GM12878 (cell line): ENCODE measurements around the gene ABL2. TPM values are rescaled to one million over a fixed set of nuclear protein-coding genes. Genes with fewer than 3 reads are reported as not detected.

ENCODE experiments used
- CREB1 ChIP-seq: IDR thresholded peaks from 2 replicates; pipeline ENCODE4 v1.6.1; 2012; ENCODE audit warnings: low read depth, mild to moderate bottlenecking, inconsistent platforms
- DPF2 ChIP-seq: fragments of 450-650 bp; IDR thresholded peaks from 2 replicates; pipeline ENCODE4 v1.6.1; 2017; ENCODE audit warnings: mild to moderate bottlenecking
- ETV6 ChIP-seq, 2 experiments: fragments of 450-650 bp in 1 of 2; IDR thresholded peaks in 1 of 2; conservative IDR thresholded peaks in 1 of 2; 2 replicates each; pipeline ENCODE4 v1.6.1; 2014; ENCODE audit warnings: antibody characterized with exemption in 1 of 2, borderline replicate concordance in 1 of 2, low read depth in 1 of 2, mild to moderate bottlenecking in 1 of 2, moderate library complexity in 1 of 2
- GABPA ChIP-seq: IDR thresholded peaks from 2 replicates; pipeline ENCODE4 v1.6.1; 2014; ENCODE audit warnings: antibody characterized with exemption, low read depth, mild to moderate bottlenecking, inconsistent platforms
- IKZF2 ChIP-seq, 2 experiments: fragments of 450-650 bp; IDR thresholded peaks; 2 replicates each; pipeline ENCODE4 v1.6.1; 2017; ENCODE audit warnings: mild to moderate bottlenecking in 2 of 2, moderate library complexity in 2 of 2
- JUNB ChIP-seq: IDR thresholded peaks from 2 replicates; pipeline ENCODE4 v1.6.1; 2016; ENCODE audit warnings: antibody characterized with exemption, mild to moderate bottlenecking
- MYC ChIP-seq: IDR thresholded peaks from 2 replicates; pipeline ENCODE4 v1.6.1; 2011; ENCODE audit warnings: mild to moderate bottlenecking, low read length, moderate library complexity, inconsistent platforms; ENCODE audit not compliant: insufficient read depth, insufficient replicate concordance, insufficient read length, severe bottlenecking
- RBBP5 ChIP-seq: fragments of 200-600 bp; sonication (generic); conservative IDR thresholded peaks from 2 replicates; pipeline ENCODE4 v1.6.1; 2016
- SIX5 ChIP-seq: IDR thresholded peaks from 2 replicates; pipeline ENCODE4 v1.6.1; 2011; ENCODE audit warnings: mild to moderate bottlenecking, low read depth, low read length, moderate library complexity; ENCODE audit not compliant: severe bottlenecking
- SMAD1 ChIP-seq: fragments of 450-650 bp; IDR thresholded peaks from 2 replicates; pipeline ENCODE4 v1.6.1; 2018; ENCODE audit warnings: mild to moderate bottlenecking, low read depth; ENCODE audit not compliant: partially characterized antibody
- SMC3 ChIP-seq: IDR thresholded peaks from 2 replicates; pipeline ENCODE4 v1.6.1; 2011; ENCODE audit warnings: low read length, improper control_type of control experiment, borderline replicate concordance
- SPI1 ChIP-seq: IDR thresholded peaks from 2 replicates; pipeline ENCODE4 v1.6.1; 2011; ENCODE audit warnings: low read depth, mild to moderate bottlenecking, low read length, moderate library complexity, borderline replicate concordance; ENCODE audit not compliant: insufficient read depth
- SREBF1 ChIP-seq: IDR thresholded peaks from 2 replicates; pipeline ENCODE4 v1.6.1; 2012; ENCODE audit warnings: mild to moderate bottlenecking, low read length
- SREBF2 ChIP-seq: IDR thresholded peaks from 2 replicates; pipeline ENCODE4 v1.6.1; 2012; ENCODE audit warnings: mild to moderate bottlenecking, low read length
- SRF ChIP-seq, 2 experiments: IDR thresholded peaks; 2 replicates each; pipeline ENCODE4 v1.6.1; 2011; ENCODE audit warnings: low read depth in 2 of 2, low read length in 2 of 2, mild to moderate bottlenecking in 1 of 2, moderate library complexity in 1 of 2
- TCF12 ChIP-seq: IDR thresholded peaks from 2 replicates; pipeline ENCODE4 v1.6.1; 2011; ENCODE audit warnings: low read depth, mild to moderate bottlenecking, low read length
- TCF7 ChIP-seq: IDR thresholded peaks from 2 replicates; pipeline ENCODE4 v1.6.1; 2014; ENCODE audit warnings: antibody characterized with exemption, borderline replicate concordance
- ZBTB33 ChIP-seq: fragments of 450-650 bp; IDR thresholded peaks from 2 replicates; pipeline ENCODE4 v1.6.1; 2017; ENCODE audit warnings: mild to moderate bottlenecking
- polyA plus RNA-seq, 11 experiments: library from polyadenylated mRNA; depleted of rRNA in 4 of 11; unstranded in 6 of 11; stranded (reverse) in 5 of 11; fragments of >200 nt; fragmentation: Nextera tagmentation in 4 of 11; fragmentation: Illumina TruSeq in 1 of 11; extraction: Ambion mirVana in 4 of 11; extraction: Trizol in 1 of 11; gene quantifications; 1 replicate in 1 of 11; 2 replicates in 10 of 11; pipeline versions ENCODE4 v1.2.1 to v1.2.3, GENCODE V29; 2011 to 2016; ENCODE audit warnings: inconsistent platforms in 2 of 11, missing spikeins in 2 of 11, low read depth in 1 of 11
- total RNA-seq, 4 experiments: library from RNA; depleted of rRNA in 3 of 4; stranded (reverse); fragments of >200 nt in 3 of 4; fragmentation: Illumina TruSeq in 1 of 4; extraction: Trizol in 1 of 4; gene quantifications; 2 replicates each; pipeline versions ENCODE4 v1.2.1 to v1.2.3, GENCODE V29; 2013 to 2021
- TF ChIP-seq, protein P1 (sequence below): IDR thresholded peaks from 2 replicates; pipeline ENCODE4 v1.6.1; 2011; ENCODE audit warnings: mild to moderate bottlenecking, low read depth, low read length, moderate library complexity; ENCODE audit not compliant: insufficient replicate concordance
- TF ChIP-seq, protein P2 (sequence below): fragments of 450-650 bp; IDR thresholded peaks from 2 replicates; pipeline ENCODE4 v1.6.1; 2014; ENCODE audit warnings: mild to moderate bottlenecking
- TF ChIP-seq, protein P3 (sequence below): fragments of 450-650 bp; IDR thresholded peaks from 2 replicates; pipeline ENCODE4 v1.6.1; 2017; ENCODE audit warnings: mild to moderate bottlenecking, low read depth, inconsistent platforms; ENCODE audit not compliant: poor library complexity, severe bottlenecking

The ABL2 gene
- total and polyA plus RNA-seq, 10 of the 15 experiments (the other 5 are each of a cell fraction or from before 2014, with no cell fraction given): 0.57 to 9.4 (median 3.6) TPM

- no peak for TF ChIP-seq MYC
- TF ChIP-seq TCF12: peak; percentile 84
- no peak for TF ChIP-seq ZBTB33
- TF ChIP-seq DPF2: peak; percentile 59
- TF ChIP-seq, protein P1, sequence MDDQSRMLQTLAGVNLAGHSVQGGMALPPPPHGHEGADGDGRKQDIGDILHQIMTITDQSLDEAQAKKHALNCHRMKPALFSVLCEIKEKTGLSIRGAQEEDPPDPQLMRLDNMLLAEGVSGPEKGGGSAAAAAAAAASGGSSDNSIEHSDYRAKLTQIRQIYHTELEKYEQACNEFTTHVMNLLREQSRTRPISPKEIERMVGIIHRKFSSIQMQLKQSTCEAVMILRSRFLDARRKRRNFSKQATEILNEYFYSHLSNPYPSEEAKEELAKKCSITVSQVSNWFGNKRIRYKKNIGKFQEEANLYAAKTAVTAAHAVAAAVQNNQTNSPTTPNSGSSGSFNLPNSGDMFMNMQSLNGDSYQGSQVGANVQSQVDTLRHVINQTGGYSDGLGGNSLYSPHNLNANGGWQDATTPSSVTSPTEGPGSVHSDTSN: peak; percentile 90
- TF ChIP-seq, protein P2, sequence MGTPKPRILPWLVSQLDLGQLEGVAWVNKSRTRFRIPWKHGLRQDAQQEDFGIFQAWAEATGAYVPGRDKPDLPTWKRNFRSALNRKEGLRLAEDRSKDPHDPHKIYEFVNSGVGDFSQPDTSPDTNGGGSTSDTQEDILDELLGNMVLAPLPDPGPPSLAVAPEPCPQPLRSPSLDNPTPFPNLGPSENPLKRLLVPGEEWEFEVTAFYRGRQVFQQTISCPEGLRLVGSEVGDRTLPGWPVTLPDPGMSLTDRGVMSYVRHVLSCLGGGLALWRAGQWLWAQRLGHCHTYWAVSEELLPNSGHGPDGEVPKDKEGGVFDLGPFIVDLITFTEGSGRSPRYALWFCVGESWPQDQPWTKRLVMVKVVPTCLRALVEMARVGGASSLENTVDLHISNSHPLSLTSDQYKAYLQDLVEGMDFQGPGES: no peak
- no peak for TF ChIP-seq SPI1
- TF ChIP-seq, protein P3, sequence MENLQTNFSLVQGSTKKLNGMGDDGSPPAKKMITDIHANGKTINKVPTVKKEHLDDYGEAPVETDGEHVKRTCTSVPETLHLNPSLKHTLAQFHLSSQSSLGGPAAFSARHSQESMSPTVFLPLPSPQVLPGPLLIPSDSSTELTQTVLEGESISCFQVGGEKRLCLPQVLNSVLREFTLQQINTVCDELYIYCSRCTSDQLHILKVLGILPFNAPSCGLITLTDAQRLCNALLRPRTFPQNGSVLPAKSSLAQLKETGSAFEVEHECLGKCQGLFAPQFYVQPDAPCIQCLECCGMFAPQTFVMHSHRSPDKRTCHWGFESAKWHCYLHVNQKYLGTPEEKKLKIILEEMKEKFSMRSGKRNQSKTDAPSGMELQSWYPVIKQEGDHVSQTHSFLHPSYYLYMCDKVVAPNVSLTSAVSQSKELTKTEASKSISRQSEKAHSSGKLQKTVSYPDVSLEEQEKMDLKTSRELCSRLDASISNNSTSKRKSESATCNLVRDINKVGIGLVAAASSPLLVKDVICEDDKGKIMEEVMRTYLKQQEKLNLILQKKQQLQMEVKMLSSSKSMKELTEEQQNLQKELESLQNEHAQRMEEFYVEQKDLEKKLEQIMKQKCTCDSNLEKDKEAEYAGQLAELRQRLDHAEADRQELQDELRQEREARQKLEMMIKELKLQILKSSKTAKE: no peak
- TF ChIP-seq CREB1: peak; percentile 5
- no peak for TF ChIP-seq RBBP5
- no peak for TF ChIP-seq TCF7
- TF ChIP-seq SMC3: no peak
- no peak for TF ChIP-seq JUNB
- TF ChIP-seq ETV6 (conservative IDR thresholded peaks at IDR 0.05 in 1 of 2, IDR thresholded peaks at IDR 0.05 in 1 of 2; ENCODE audit: borderline replicate concordance in 1 of 2, low read depth in 1 of 2): peak in 1 of 2 experiments; percentile 87; a peak in 1 of 4 replicates
- no peak for TF ChIP-seq SREBF2
- TF ChIP-seq SMAD1: no peak
- peak; percentile 19 to 71; a peak in 2 of 4 replicates for TF ChIP-seq IKZF2 (IDR thresholded peaks at IDR 0.05)
- TF ChIP-seq SIX5: peak; percentile 4
- peak in 1 of 2 experiments; percentile 38; a peak in 1 of 4 replicates for TF ChIP-seq SRF (IDR thresholded peaks at IDR 0.05; ENCODE audit: low read depth in 2 of 2, low read length in 2 of 2)
- TF ChIP-seq SREBF1: no peak
- TF ChIP-seq GABPA: no peak
Measured at GRCh38 chr1:179081687-179082332, 147.7 kb downstream of the ABL2 start, which contains the start of gene TOR3A (continued).
